ENCODE measurements around the gene MPP7.

MPP7 gene

GRCh38 chr10:28285816-28286215 lies 17.0 kb downstream of the MPP7 start:
- Histone ChIP-seq H3K36me3 (ENCODE audit: insufficient read depth, low read length) (no peaks in the 10 kb centered on the region), H3K9me3 (ENCODE audit: insufficient read depth, low read depth, low read length) (no peaks in the 10 kb centered on the region), H3K9ac (ENCODE audit: low read depth, low read length) (no peak overlapping the region), H3K4me1 (ENCODE audit: insufficient read depth, low read length) (0 out of 2 replicates have a peak, but pooled peaks cover 3% of the 10 kb centered on the region), H3K27ac (ENCODE audit: low read depth, low read length) (no peak overlapping the region), H3K4me3 (ENCODE audit: low read length) (no peak overlapping the region), H3K27me3 (ENCODE audit: insufficient read depth, low read length) (no peaks in the 10 kb centered on the region)
- WGBS: 95% methylated on average over 6 of the region's 6 CpGs

DNA sequence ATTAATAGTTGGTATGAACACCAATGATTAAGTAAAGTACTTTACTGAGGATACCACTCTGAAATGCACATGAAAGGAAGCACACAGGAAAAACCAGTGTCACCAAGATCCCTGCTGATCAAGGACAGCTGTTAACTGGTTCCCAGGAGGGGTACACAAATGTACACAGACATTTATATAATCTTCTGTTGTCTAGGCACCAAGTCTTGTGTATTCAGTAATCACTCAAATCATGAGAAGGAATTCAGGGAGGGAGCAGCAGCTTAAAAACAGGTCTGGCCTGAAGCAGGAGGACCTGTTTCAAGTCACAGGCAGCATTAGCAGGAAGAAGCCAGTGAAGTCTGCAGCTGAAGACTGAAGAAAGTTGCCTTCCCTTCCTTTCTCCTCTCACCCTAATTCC lies 18.7 kb downstream of the MPP7 start:
- Histone ChIP-seq H3K9ac (ENCODE audit: low read depth, low read length) (no peak overlapping the region), H3K27me3 (ENCODE audit: insufficient read depth, low read length) (no peaks in the 10 kb centered on the region), H3K4me1 (ENCODE audit: insufficient read depth, low read length) (0 out of 2 replicates have a peak, but pooled peaks cover 3% of the 10 kb centered on the region), H3K4me3 (ENCODE audit: low read length) (no peak overlapping the region), H3K36me3 (ENCODE audit: insufficient read depth, low read length) (no peaks in the 10 kb centered on the region), H3K27ac (ENCODE audit: low read depth, low read length) (no peak overlapping the region), H3K9me3 (ENCODE audit: insufficient read depth, low read depth, low read length) (no peaks in the 10 kb centered on the region)

DNA sequence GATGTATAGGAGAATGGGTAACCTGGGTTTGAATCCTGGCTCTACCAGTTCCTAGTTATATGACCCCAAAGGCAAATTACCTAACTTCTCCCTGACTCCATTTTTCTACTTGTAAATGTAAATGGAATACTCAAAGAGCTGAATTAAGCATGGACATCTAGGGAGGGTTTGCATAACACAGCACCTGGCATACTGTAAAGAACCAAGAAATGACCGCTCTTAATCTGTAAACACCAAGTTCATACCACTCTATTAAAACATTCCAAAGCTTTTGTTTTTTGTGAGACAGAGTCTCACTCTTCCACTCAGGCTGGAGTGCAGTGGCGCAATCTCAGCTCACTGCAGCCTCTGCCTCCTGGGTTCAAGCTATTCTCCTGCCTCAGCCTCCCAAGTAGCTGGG lies 19.6 kb downstream of the MPP7 start:
- Histone ChIP-seq H3K36me3 (ENCODE audit: insufficient read depth, low read length) (no peaks in the 10 kb centered on the region), H3K27me3 (ENCODE audit: insufficient read depth, low read length) (no peaks in the 10 kb centered on the region), H3K4me1 (ENCODE audit: insufficient read depth, low read length) (0 out of 2 replicates have a peak, but pooled peaks cover 3% of the 10 kb centered on the region), H3K4me3 (ENCODE audit: low read length) (no peak overlapping the region), H3K27ac (ENCODE audit: low read depth, low read length) (no peak overlapping the region), H3K9ac (ENCODE audit: low read depth, low read length) (no peak overlapping the region), H3K9me3 (ENCODE audit: insufficient read depth, low read depth, low read length) (no peaks in the 10 kb centered on the region)
- 96% methylated on average over 2 of the region's 2 CpGs for whole genome bisulfite sequencing

DNA sequence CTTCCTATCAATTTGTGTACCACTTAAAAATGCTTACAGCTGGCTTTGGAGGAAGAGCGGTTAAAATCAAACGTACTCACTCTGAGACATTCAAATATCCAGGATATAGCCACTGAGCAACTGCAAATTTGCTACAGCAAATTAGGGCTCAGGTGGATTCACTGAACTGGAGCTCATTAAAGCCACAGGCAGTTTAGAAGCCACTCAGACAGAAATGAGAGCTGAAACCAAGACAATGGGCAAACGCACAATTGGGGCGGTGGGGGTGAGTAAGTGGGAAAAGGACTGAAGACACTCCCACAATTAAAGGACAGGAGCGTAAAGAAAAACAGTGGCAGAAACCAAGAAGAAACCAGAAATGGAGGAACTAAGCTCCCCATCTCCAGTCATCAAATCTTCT lies 20.5 kb downstream of the MPP7 start:
- Histone ChIP-seq H3K27ac (ENCODE audit: low read depth, low read length) (no peak overlapping the region), H3K27me3 (ENCODE audit: insufficient read depth, low read length) (no peaks in the 10 kb centered on the region), H3K36me3 (ENCODE audit: insufficient read depth, low read length) (no peaks in the 10 kb centered on the region), H3K4me1 (ENCODE audit: insufficient read depth, low read length) (0 out of 2 replicates have a peak, but pooled peaks cover 3% of the 10 kb centered on the region), H3K4me3 (ENCODE audit: low read length) (no peak overlapping the region), H3K9me3 (ENCODE audit: insufficient read depth, low read depth, low read length) (no peaks in the 10 kb centered on the region), H3K9ac (ENCODE audit: low read depth, low read length) (no peak overlapping the region)
- WGBS: 92% methylated on average over 5 of the region's 5 CpGs

GRCh38 chr10:28281726-28282315 lies 21.0 kb downstream of the MPP7 start:
- H3K27me3 ChIP-seq (ENCODE audit: insufficient read depth, low read length): no peaks in the 10 kb centered on the region
- 92% methylated on average over 7 of the region's 7 CpGs for WGBS
- 0 out of 2 replicates have a peak, but pooled peaks cover 3% of the 10 kb centered on the region for H3K4me1 ChIP-seq (ENCODE audit: insufficient read depth, low read length)
- no peak overlapping the region for H3K4me3 ChIP-seq (ENCODE audit: low read length)
- no peaks in the 10 kb centered on the region for H3K36me3 ChIP-seq (ENCODE audit: insufficient read depth, low read length)
- H3K9ac ChIP-seq (ENCODE audit: low read depth, low read length): no peak overlapping the region
- H3K9me3 ChIP-seq (ENCODE audit: insufficient read depth, low read depth, low read length): no peaks in the 10 kb centered on the region
- H3K27ac ChIP-seq (ENCODE audit: low read depth, low read length): no peak overlapping the region

DNA sequence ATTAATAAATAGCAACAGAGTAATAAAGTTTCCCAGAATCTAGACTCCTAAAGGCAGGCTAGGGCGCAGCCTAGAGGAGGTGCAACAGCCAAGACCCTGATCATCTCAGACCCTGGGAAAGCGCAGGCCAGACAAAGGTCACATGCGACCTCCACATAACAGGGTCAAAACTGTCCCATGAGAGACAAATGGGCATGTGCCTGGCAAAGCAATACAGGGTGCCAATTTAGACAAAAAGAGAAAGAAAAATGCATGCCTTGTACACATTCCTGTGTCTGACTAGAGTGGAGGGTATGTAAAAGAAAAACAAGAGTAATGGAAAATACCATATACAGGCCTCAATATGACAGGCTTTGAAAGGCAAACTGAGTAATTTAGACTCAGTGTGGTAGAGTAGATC lies 22.2 kb downstream of the MPP7 start:
- no peaks in the 10 kb centered on the region for H3K9me3 ChIP-seq (ENCODE audit: insufficient read depth, low read depth, low read length)
- 0 out of 2 replicates have a peak, but pooled peaks cover 3% of the 10 kb centered on the region for H3K4me1 ChIP-seq (ENCODE audit: insufficient read depth, low read length)
- no peak overlapping the region for H3K4me3 ChIP-seq (ENCODE audit: low read length)
- no peaks in the 10 kb centered on the region for H3K27me3 ChIP-seq (ENCODE audit: insufficient read depth, low read length)
- H3K9ac ChIP-seq (ENCODE audit: low read depth, low read length): no peak overlapping the region
- H3K36me3 ChIP-seq (ENCODE audit: insufficient read depth, low read length): no peaks in the 10 kb centered on the region
- WGBS: 98% methylated on average over 3 of the region's 3 CpGs
- no peak overlapping the region for H3K27ac ChIP-seq (ENCODE audit: low read depth, low read length)

DNA sequence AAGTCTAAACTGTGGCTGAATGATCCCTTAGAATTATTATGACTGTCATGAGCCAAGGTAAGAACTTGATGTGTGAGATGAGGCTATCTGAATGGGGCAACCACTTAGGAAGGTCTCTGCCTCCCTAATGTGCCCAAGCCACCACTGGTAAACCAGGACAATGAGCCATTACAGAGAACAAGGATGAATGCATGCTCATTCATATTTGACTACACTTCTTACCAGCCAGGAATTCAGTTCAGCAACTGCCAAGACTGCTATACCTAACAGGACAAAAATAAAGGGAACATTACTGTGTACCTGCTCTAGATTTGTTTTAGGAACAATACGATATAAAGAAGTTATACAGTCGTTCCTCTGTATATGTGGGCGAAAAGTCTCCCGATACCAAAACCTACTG lies 23.0 kb downstream of the MPP7 start:
- no peaks in the 10 kb centered on the region for H3K9me3 ChIP-seq (ENCODE audit: insufficient read depth, low read depth, low read length)
- no peak overlapping the region for H3K27ac ChIP-seq (ENCODE audit: low read depth, low read length)
- no peaks in the 10 kb centered on the region for H3K36me3 ChIP-seq (ENCODE audit: insufficient read depth, low read length)
- H3K4me3 ChIP-seq (ENCODE audit: low read length): no peak overlapping the region
- 93% methylated on average over 4 of the region's 4 CpGs for WGBS
- no peak overlapping the region for H3K9ac ChIP-seq (ENCODE audit: low read depth, low read length)
- 0 out of 2 replicates have a peak, but pooled peaks cover 3% of the 10 kb centered on the region for H3K4me1 ChIP-seq (ENCODE audit: insufficient read depth, low read length)
- H3K27me3 ChIP-seq (ENCODE audit: insufficient read depth, low read length): no peaks in the 10 kb centered on the region

DNA sequence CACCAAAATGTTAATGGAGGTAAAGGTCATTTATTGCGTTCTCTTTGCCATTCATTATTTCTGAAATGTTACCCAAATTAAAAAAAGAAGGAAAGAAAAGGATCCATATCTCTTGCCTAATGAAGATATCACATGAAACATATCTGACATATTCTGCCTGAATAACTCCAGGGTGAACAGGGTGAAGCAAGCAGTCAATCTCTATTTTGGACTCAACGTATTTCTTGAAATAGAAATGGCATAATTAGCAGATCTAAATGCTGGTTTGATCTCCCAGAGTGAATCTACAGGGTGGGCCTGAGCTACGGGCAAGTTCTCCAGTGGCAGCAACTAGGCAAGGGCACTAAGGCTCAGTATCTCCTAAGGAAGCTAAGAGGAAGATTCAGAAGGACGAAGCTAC lies 24.0 kb downstream of the MPP7 start:
- Histone ChIP-seq H3K27me3 (ENCODE audit: insufficient read depth, low read length) (no peaks in the 10 kb centered on the region), H3K9me3 (ENCODE audit: insufficient read depth, low read depth, low read length) (no peaks in the 10 kb centered on the region), H3K4me3 (ENCODE audit: low read length) (no peak overlapping the region), H3K9ac (ENCODE audit: low read depth, low read length) (no peak overlapping the region), H3K4me1 (ENCODE audit: insufficient read depth, low read length) (0 out of 2 replicates have a peak, but pooled peaks cover 3% of the 10 kb centered on the region), H3K27ac (ENCODE audit: low read depth, low read length) (no peak overlapping the region), H3K36me3 (ENCODE audit: insufficient read depth, low read length) (no peaks in the 10 kb centered on the region)
- 91% methylated on average over 3 of the region's 4 CpGs for WGBS

DNA sequence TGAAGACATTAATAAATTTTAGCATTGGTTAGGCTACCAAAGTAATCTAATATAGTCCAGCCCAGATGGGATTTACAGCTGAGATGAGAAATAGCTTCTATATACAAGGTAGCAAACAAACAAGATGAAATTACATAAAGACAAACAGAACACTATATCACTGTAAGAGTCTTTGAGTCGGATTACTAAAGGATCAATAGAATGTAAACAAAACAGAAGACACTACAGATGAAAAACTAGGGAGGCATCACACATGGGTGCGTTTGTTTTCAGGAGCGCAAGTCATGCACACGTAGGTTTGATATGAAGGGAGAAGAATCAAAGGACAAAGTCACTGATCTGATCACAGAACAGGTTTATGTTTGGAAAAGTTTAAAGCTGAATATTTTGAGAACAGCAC lies 26.5 kb downstream of the MPP7 start:
- 96% methylated on average over 4 of the region's 4 CpGs for WGBS
- no peak overlapping the region for H3K4me3 ChIP-seq (ENCODE audit: low read length)
- H3K4me1 ChIP-seq (ENCODE audit: insufficient read depth, low read length): no peaks in the 10 kb centered on the region
- no peak overlapping the region for H3K9ac ChIP-seq (ENCODE audit: low read depth, low read length)
- H3K9me3 ChIP-seq (ENCODE audit: insufficient read depth, low read depth, low read length): no peaks in the 10 kb centered on the region
- H3K27ac ChIP-seq (ENCODE audit: low read depth, low read length): no peak overlapping the region
- no peaks in the 10 kb centered on the region for H3K27me3 ChIP-seq (ENCODE audit: insufficient read depth, low read length)
- no peaks in the 10 kb centered on the region for H3K36me3 ChIP-seq (ENCODE audit: insufficient read depth, low read length)

GRCh38 chr10:28274475-28274874 lies 28.4 kb downstream of the MPP7 start:
- H3K36me3 ChIP-seq (ENCODE audit: insufficient read depth, low read length): no peaks in the 10 kb centered on the region
- H3K4me3 ChIP-seq (ENCODE audit: low read length): no peak overlapping the region
- no peak overlapping the region for H3K27ac ChIP-seq (ENCODE audit: low read depth, low read length)
- no peaks in the 10 kb centered on the region for H3K9me3 ChIP-seq (ENCODE audit: insufficient read depth, low read depth, low read length)
- H3K27me3 ChIP-seq (ENCODE audit: insufficient read depth, low read length): no peaks in the 10 kb centered on the region
- no peak overlapping the region for H3K9ac ChIP-seq (ENCODE audit: low read depth, low read length)
- no peaks in the 10 kb centered on the region for H3K4me1 ChIP-seq (ENCODE audit: insufficient read depth, low read length)

DNA sequence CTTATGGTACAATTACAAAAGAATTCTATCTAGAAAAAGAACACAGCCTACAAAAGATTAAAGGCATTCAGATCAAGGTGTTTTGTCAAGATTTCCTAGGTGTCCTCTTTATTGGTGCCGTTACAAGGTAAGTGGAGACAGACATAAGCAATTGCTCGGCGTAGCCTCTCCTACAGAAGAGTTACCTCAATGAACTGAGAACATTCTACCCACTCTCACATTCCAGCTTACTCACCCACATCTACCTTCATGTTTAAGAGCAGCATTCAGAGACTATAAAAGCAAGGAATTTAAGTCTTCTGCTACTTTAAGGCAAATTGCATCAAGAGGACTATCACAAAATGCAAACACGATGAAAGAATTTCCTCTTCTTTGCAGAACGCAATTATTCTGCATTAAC lies 29.5 kb downstream of the MPP7 start:
- H3K9me3 ChIP-seq (ENCODE audit: insufficient read depth, low read depth, low read length): no peaks in the 10 kb centered on the region
- no peak overlapping the region for H3K9ac ChIP-seq (ENCODE audit: low read depth, low read length)
- H3K4me3 ChIP-seq (ENCODE audit: low read length): no peak overlapping the region
- H3K4me1 ChIP-seq (ENCODE audit: insufficient read depth, low read length): no peaks in the 10 kb centered on the region
- H3K36me3 ChIP-seq (ENCODE audit: insufficient read depth, low read length): no peaks in the 10 kb centered on the region
- no peaks in the 10 kb centered on the region for H3K27me3 ChIP-seq (ENCODE audit: insufficient read depth, low read length)
- 95% methylated on average over 5 of the region's 5 CpGs for WGBS
- H3K27ac ChIP-seq (ENCODE audit: low read depth, low read length): no peak overlapping the region

DNA sequence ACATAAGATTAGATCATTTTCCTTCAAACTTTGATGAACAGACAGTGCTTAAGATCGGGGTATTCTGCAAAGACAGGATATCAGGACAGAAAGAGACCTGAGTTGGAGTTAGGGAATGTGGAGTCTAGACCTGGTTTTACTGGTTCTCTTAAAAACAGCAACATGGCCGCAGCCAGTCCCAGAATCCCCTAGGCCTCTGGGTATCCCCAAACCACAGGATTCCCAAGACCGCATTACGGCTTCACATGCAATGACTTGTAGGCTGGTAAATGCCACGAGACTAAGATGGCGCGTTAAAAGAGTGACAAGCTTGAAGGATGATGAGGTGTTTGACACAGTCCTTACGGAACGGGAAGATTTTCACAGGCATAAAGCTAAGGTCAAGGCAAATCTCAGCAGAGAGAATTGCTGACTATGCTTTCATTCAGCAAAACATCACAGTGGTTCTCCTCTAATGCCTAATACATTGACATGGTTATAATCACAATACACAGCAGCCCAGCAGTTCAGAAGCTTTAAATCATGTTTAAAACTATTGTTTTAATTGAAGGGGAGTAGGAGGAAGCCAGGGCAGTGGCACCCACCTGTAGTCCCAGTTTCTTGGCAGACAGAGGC lies 32.9 kb downstream of the MPP7 start:
- Histone ChIP-seq H3K27me3 (ENCODE audit: insufficient read depth, low read length) (no peaks in the 10 kb centered on the region), H3K36me3 (ENCODE audit: insufficient read depth, low read length) (no peaks in the 10 kb centered on the region), H3K9ac (ENCODE audit: low read depth, low read length) (no peak overlapping the region), H3K4me1 (ENCODE audit: insufficient read depth, low read length) (no peaks in the 10 kb centered on the region), H3K4me3 (ENCODE audit: low read length) (no peak overlapping the region), H3K27ac (ENCODE audit: low read depth, low read length) (no peak overlapping the region), H3K9me3 (ENCODE audit: insufficient read depth, low read depth, low read length) (no peaks in the 10 kb centered on the region)
- 94% methylated on average over 9 of the region's 9 CpGs for WGBS

All from HUES64 (cell line).